Measurements from ENCODE around the gene CD9. TPM values are rescaled to one million over a fixed set of nuclear protein-coding genes. Genes with fewer than 3 reads are reported as not detected.
"Not testable (repeated sequence)": the region's sequence is repeated elsewhere in the genome, so short reads cannot be mapped to it uniquely, and the experiment has no call there.

Gene CD9
- total RNA-seq, 6 donors from 2014 or later, result 96.4 to 716 (median 484) TPM

DNA sequence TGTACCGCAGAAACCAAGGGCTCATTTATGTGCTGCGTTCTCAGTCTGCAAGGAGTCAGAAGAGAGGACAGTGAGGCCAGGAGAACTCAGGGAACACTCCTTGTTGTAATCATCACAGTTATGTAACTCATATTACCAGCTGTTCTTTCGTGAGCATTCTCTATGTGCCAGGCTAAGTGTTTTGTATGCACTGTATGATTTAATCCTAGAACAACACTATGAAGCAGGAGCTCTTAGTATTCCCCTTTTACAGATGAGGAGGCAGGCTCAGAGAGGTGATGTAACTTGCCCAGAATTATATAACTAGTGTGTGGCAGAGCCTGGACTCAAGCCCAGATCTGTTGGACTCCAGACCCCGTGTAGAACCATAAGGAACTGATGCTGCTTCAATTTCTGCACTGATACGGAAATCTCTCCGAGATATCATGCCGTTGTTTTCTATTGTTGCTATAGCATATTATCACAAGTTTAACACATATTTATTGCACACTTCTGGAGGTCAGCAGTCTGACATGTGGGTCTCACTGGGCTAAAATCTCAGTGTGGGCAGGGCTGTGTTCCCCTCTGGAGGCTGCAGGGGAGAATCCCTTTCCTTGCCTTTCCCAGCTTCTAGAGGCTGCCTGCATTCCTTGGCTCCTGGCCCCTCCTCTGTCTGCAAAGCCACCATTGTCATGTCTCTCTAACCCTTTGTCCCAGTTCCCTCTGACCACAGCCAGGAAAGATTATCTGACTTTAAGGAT is 16.3 kb upstream of the CD9 start:
- Histone ChIP-seq H3K9me3 (no peaks in the 10 kb centered on the region), H3K4me1 (peaks cover 47 to 52% (median 48%) of the 10 kb centered on the region in 4 donors), H3K27me3 (no peaks in the 10 kb centered on the region), H3K27ac (peak overlapping the region in 3 of 4 donors; percentile 82 to 85 (median 83)), H3K4me3 (no peak overlapping the region), H3K36me3 (no peaks in the 10 kb centered on the region)
- ATAC-seq (ENCODE audit: low FRiP score in 2 of 2) (peak; percentile 34 to 46), DNase-seq (peak in 1 of 2 donors; percentile 57)
- 45 to 67% methylated on average over 7 of the region's 7 CpGs for WGBS, 2 donors
- no peak for TF ChIP-seq POLR2A (IDR thresholded peaks at IDR 0.05)
- TF ChIP-seq POLR2AphosphoS5 (IDR thresholded peaks at IDR 0.05), result peak in 1 of 2 donors; percentile 14
- TF ChIP-seq EP300 (IDR thresholded peaks at IDR 0.05), result peak in 1 of 4 donors; percentile 45

DNA sequence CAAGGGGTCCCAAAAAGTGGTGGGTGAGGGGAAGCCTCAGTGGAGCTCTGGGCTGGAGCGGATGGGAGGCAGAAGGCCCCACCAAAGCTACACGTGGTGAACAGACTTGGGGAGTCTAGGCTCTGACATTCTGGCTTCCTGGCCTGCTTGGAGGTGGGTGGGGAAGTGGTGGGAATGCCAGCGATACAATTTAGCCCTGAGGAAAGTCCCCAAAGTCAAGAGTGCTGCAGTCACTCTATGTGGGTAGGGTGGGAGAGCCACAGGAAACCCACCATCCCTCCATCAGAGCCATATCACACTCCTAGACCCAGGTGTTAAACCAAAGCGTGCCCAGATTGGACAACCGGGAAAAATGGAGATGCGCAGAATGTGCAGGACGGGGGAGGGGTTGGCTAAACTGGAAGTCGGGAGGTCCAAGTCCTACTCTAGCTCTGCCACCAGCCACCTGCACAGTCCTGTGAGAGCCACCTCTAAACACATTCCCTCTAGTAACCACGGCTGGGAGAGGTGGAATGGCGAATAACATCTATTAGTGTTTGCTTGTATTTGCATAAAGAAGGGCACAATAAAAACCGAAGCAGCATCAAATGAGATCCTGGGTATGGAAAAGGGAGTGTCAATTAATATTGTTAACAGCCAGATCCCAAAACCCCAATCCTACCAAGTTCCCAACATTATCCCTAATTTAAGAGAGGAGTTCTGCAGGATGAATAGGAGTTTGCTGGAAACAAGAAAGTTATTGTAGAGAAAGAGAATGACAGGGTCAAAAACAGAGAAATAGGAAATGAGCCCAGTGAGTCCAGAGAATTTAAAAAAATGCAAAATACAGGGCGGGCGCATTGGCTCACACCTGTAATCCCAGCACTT is 14.0 kb upstream of the CD9 start:
- H3K4me1 ChIP-seq, result peaks cover 27 to 32% (median 31%) of the 10 kb centered on the region in 4 donors
- DNase-seq, result no peak
- no peak for ATAC-seq (ENCODE audit: low FRiP score in 2 of 2)
- TF ChIP-seq POLR2AphosphoS5 (IDR thresholded peaks at IDR 0.05) (no peak), EP300 (IDR thresholded peaks at IDR 0.05) (no peak), POLR2A (IDR thresholded peaks at IDR 0.05) (no peak)
- TF ChIP-seq, protein P1, sequence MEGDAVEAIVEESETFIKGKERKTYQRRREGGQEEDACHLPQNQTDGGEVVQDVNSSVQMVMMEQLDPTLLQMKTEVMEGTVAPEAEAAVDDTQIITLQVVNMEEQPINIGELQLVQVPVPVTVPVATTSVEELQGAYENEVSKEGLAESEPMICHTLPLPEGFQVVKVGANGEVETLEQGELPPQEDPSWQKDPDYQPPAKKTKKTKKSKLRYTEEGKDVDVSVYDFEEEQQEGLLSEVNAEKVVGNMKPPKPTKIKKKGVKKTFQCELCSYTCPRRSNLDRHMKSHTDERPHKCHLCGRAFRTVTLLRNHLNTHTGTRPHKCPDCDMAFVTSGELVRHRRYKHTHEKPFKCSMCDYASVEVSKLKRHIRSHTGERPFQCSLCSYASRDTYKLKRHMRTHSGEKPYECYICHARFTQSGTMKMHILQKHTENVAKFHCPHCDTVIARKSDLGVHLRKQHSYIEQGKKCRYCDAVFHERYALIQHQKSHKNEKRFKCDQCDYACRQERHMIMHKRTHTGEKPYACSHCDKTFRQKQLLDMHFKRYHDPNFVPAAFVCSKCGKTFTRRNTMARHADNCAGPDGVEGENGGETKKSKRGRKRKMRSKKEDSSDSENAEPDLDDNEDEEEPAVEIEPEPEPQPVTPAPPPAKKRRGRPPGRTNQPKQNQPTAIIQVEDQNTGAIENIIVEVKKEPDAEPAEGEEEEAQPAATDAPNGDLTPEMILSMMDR (IDR thresholded peaks at IDR 0.05), result no peak
- H3K9me3 ChIP-seq, result no peaks in the 10 kb centered on the region
- no peak overlapping the region for H3K4me3 ChIP-seq
- no peak overlapping the region for H3K27ac ChIP-seq
- no peaks in the 10 kb centered on the region for H3K36me3 ChIP-seq
- no peaks in the 10 kb centered on the region for H3K27me3 ChIP-seq
- WGBS, 2 donors, result 83 to 88% methylated on average over 13 of the region's 13 CpGs

DNA sequence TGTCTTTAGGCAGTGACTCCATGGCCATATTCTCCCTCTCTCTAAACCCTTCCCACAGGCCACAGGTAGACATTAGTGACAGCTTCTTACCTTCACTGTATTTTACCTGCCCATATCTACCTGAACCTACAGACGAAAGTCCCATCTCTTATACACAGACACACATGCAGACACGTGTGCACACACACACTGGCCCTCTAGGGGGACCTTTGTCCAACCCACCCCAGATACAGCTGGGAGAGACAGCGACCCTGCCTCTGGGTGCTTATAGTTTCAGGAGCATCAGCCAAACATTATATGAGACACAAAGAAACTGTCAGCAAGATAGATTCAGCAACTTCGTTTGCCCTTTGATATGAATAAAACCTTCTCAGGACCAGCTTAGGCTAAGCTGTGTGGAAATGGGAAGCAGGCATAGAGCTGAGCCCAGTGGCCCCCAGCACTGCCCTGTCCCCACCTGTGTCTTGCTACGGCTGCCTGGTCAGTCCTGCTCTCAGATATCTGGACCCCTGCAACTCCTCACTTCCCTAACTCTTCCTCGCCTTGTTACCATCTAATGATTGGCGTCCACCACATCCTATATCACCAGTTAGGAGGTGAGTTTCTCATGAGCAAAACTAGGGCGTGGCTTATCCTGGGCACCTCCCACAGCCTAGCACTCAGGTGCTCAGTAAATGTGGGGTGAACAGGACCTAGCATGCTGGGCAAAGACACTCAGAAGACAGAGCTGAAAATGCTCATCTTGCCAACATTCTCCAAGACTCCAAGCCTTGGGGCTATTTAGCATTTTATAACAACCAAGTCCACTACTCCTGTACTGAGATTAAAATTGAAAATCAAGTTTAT is 12.0 kb upstream of the CD9 start:
- TF ChIP-seq POLR2AphosphoS5 (IDR thresholded peaks at IDR 0.05), result no peak
- no peak for ATAC-seq (ENCODE audit: low FRiP score in 2 of 2)
- Histone ChIP-seq H3K27me3 (no peaks in the 10 kb centered on the region), H3K27ac (no peak overlapping the region), H3K4me3 (no peak overlapping the region), H3K36me3 (no peaks in the 10 kb centered on the region), H3K9me3 (no peaks in the 10 kb centered on the region), H3K4me1 (peaks cover 7 to 12% (median 11%) of the 10 kb centered on the region in 4 donors)
- no peak for DNase-seq
- WGBS, 2 donors, result 89 to 94% methylated on average over 8 of the region's 8 CpGs

DNA sequence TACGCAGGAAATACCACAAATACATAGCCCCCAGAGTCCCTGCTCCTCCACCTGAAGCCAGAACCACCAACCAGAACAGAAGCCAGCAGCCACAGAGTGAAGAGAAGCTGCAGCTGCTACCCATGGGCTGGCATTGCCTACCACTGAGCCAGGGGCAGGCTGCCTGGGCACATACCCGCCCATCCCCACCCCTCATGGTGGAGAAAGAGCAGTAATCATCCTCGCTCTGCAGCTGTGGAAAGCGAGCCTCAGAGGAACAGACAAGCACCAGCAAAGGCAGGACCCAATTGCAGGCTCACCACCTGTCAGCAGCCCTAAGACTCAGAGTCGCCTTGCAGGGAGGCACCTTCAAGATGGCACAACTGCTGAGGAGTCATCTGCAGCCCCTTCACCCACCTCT is 11.2 kb upstream of the CD9 start:
- ATAC-seq (ENCODE audit: low FRiP score in 2 of 2), result no peak
- no peaks in the 10 kb centered on the region for H3K9me3 ChIP-seq
- no peak overlapping the region for H3K4me3 ChIP-seq
- TF ChIP-seq POLR2AphosphoS5 (IDR thresholded peaks at IDR 0.05) (no peak), POLR2A (IDR thresholded peaks at IDR 0.05) (no peak), EP300 (IDR thresholded peaks at IDR 0.05) (no peak)
- TF ChIP-seq, protein P1 (IDR thresholded peaks at IDR 0.05), result no peak
- peaks cover 0 to 4% (median 4%) of the 10 kb centered on the region in 4 donors for H3K4me1 ChIP-seq
- no peak overlapping the region for H3K27ac ChIP-seq
- 82 to 92% methylated on average over 1 to 5 of the region's 5 CpGs for WGBS, 2 donors
- no peak for DNase-seq
- no peaks in the 10 kb centered on the region for H3K27me3 ChIP-seq
- no peaks in the 10 kb centered on the region for H3K36me3 ChIP-seq

DNA sequence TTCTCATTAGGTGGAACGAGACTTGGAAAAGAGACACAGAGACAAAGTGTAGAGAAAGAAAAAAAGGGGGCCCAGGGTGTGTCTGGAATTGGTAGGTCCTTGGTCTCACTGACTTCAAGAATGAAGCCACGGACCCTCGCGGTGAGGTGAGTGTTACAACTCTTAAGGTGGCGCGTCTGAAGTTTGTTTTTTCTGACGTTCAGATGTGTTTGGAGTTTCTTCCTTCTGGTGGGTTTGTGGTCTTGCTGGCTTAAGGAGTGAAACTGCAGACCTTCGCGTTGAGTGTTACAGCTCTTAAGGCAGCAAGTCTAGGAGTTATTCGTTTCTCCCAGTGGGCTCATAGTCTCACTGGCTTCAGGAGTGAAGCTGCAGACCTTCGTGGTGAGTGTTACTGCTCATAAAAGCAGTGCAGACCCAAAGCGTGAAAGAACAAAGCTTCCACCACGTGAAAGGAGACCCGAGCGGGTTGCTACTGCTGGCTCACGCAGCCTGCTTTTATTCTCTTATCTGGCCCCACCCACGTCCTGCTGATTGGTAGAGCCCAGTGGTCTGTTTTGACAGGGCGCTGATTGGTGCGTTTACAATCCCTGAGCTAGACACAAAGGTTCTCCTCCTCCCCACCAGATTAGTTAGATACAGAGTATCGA is 10.1 kb upstream of the CD9 start:
- not testable (repeated sequence) for H3K4me1 ChIP-seq; H3K27ac ChIP-seq; H3K36me3 ChIP-seq; ATAC-seq (ENCODE audit: low FRiP score in 2 of 2); H3K9me3 ChIP-seq; H3K4me3 ChIP-seq; H3K27me3 ChIP-seq; DNase-seq
- 73 to 79% methylated on average over 19 to 20 of the region's 20 CpGs for WGBS, 2 donors

DNA sequence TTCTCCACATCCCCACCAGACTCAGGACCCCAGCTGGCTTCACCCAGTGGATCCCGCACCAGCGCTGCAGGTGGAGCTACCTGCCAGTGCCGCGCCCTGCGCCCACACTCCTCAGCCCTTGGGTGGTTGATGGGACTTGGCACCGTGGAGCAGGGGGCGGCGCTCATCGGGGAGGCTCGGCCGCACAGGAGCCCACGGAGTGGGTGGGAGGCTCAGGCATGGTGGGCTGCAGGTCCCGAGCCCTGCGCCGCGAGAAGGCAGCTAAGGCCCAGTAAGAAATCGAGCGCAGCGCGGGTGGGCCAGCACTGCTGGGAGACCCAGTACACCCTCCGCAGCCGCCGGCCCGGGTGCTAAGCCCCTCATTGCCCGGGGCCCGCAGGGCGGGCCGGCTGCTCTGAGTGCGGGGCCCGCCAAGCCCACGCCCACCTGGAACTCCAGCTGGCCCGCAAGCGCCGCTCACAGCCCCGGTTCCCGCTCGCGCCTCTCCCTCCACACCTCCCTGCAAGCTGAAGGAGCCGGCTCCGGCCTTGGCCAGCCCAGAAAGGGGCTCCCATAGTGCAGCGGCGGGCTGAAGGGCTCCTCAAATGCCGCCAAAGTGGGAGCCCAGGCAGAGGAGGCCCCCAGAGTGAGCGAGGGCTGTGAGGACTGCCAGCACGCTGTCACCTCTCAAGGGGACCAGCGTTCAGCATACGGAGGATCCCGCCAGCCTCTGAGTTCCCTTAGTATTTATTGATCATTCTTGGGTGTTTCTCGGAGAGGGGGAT is 9.3 kb upstream of the CD9 start:
- peak in 1 of 2 donors; percentile 81 for DNase-seq
- H3K4me1 ChIP-seq; ATAC-seq (ENCODE audit: low FRiP score in 2 of 2); H3K4me3 ChIP-seq; H3K9me3 ChIP-seq; H3K27me3 ChIP-seq; H3K36me3 ChIP-seq; H3K27ac ChIP-seq: not testable (repeated sequence)
- 96% methylated on average over 17 to 49 of the region's 49 CpGs for WGBS, 2 donors
